Mesenchymal stem cell (in vitro differentiated cells and primary cell): ENCODE results near the gene PDGFC.

Source experiments
- DNase-seq: peaks from one replicate; pipeline ENCODE4 v3.0.0-alpha.2; 2013
- H2AFZ ChIP-seq: one replicate; pipeline ENCODE4 v1.6.1; 2013; ENCODE audit warnings: low read depth, mild to moderate bottlenecking, control low read depth, inconsistent platforms, low read length, moderate library complexity
- H2AK5ac ChIP-seq: 2 replicates; pipeline ENCODE4 v1.6.1; 2013; ENCODE audit warnings: low read length, moderate library complexity, mild to moderate bottlenecking, inconsistent platforms; ENCODE audit not compliant: severe bottlenecking
- H2BK120ac ChIP-seq: one replicate; pipeline ENCODE4 v1.6.1; 2013; ENCODE audit warnings: low read depth, mild to moderate bottlenecking, inconsistent platforms, low read length, moderate library complexity
- H2BK12ac ChIP-seq, 2 experiments: one replicate each; pipeline ENCODE4 v1.6.1; 2013; ENCODE audit warnings: inconsistent platforms in 2 of 2, low read length in 2 of 2, mild to moderate bottlenecking in 2 of 2, moderate library complexity in 2 of 2, control low read depth in 1 of 2
- H2BK15ac ChIP-seq: one replicate; pipeline ENCODE4 v1.6.1; 2013; ENCODE audit warnings: mild to moderate bottlenecking, low read depth, inconsistent platforms; ENCODE audit not compliant: poor library complexity, severe bottlenecking
- H2BK5ac ChIP-seq: 2 replicates; pipeline ENCODE4 v1.6.1; 2013; ENCODE audit warnings: low read depth, mild to moderate bottlenecking, low read length, control low read depth, inconsistent platforms; ENCODE audit not compliant: poor library complexity, severe bottlenecking
- H3K14ac ChIP-seq, 2 experiments: one replicate each; pipeline ENCODE4 v1.6.1; 2013; ENCODE audit warnings: inconsistent platforms in 2 of 2, low read length in 2 of 2, control low read depth in 1 of 2, mild to moderate bottlenecking in 1 of 2, moderate library complexity in 1 of 2
- H3K18ac ChIP-seq, 2 experiments: one replicate each; pipeline ENCODE4 v1.6.1; 2013; ENCODE audit warnings: inconsistent platforms in 2 of 2, low read length in 2 of 2, control low read depth in 1 of 2, low read depth in 1 of 2, mild to moderate bottlenecking in 1 of 2
- H3K23ac ChIP-seq, 2 experiments: one replicate each; pipeline ENCODE4 v1.6.1; 2013; ENCODE audit warnings: inconsistent platforms in 2 of 2, low read length in 2 of 2, mild to moderate bottlenecking in 2 of 2, moderate library complexity in 2 of 2, control low read depth in 1 of 2
- H3K27ac ChIP-seq: 2 replicates; pipeline ENCODE4 v1.5.1; 2013; ENCODE audit warnings: mild to moderate bottlenecking, moderate library complexity, low read length, control low read depth, inconsistent platforms; ENCODE audit not compliant: poor library complexity, severe bottlenecking
- H3K27me3 ChIP-seq, 2 experiments: 2 replicates each; pipeline versions ENCODE4 v1.6.1 to v1.7.0; 2013; ENCODE audit warnings: low read length in 2 of 2, mild to moderate bottlenecking in 2 of 2, moderate library complexity in 2 of 2, control low read depth in 1 of 2, inconsistent platforms in 1 of 2; ENCODE audit not compliant: control insufficient read depth in 1 of 2, insufficient read depth in 1 of 2
- H3K36me3 ChIP-seq, 2 experiments: 2 replicates each; pipeline versions ENCODE4 v1.6.1 to v1.7.0; 2013; ENCODE audit warnings: low read length in 2 of 2, control low read depth in 1 of 2, inconsistent platforms in 1 of 2, low read depth in 1 of 2, mild to moderate bottlenecking in 1 of 2; ENCODE audit not compliant: insufficient read depth in 2 of 2, control insufficient read depth in 1 of 2
- H3K4ac ChIP-seq, 2 experiments: one replicate each; pipeline ENCODE4 v1.6.1; 2013; ENCODE audit warnings: inconsistent platforms in 2 of 2, low read length in 2 of 2, mild to moderate bottlenecking in 2 of 2, moderate library complexity in 2 of 2, control low read depth in 1 of 2, low read depth in 1 of 2
- H3K4me1 ChIP-seq: 2 replicates; pipeline ENCODE4 v1.6.1; 2013; ENCODE audit warnings: low read depth, low read length, control low read depth; ENCODE audit not compliant: control insufficient read depth, insufficient read depth
- H3K4me2 ChIP-seq: 2 replicates; pipeline ENCODE4 v1.6.1; 2013; ENCODE audit warnings: low read length, mild to moderate bottlenecking, inconsistent platforms; ENCODE audit not compliant: poor library complexity, severe bottlenecking
- H3K4me3 ChIP-seq, 2 experiments: 2 replicates each; pipeline versions ENCODE4 v1.5.1 to v1.7.0; 2013; ENCODE audit warnings: low read length in 2 of 2, mild to moderate bottlenecking in 2 of 2, control low read depth in 1 of 2, low read depth in 1 of 2; ENCODE audit not compliant: insufficient read depth in 1 of 2
- H3K79me1 ChIP-seq: replicated peaks from 2 replicates; pipeline ENCODE4 v1.6.1; 2013; ENCODE audit warnings: mild to moderate bottlenecking, control low read depth, low read length, inconsistent platforms; ENCODE audit not compliant: poor library complexity, severe bottlenecking
- H3K9ac ChIP-seq: 2 replicates; pipeline ENCODE4 v1.7.0; 2013; ENCODE audit warnings: mild to moderate bottlenecking, low read length, moderate library complexity
- H3K9me3 ChIP-seq: 2 replicates; pipeline ENCODE4 v1.7.0; 2013; ENCODE audit warnings: mild to moderate bottlenecking, low read length; ENCODE audit not compliant: control insufficient read depth
- H4K8ac ChIP-seq: one replicate; pipeline ENCODE4 v1.6.1; 2013; ENCODE audit warnings: inconsistent platforms, mild to moderate bottlenecking, low read length, moderate library complexity
- H4K91ac ChIP-seq: one replicate; pipeline ENCODE4 v1.6.1; 2013; ENCODE audit warnings: mild to moderate bottlenecking, low read length, inconsistent platforms
- WGBS: methylation state at CpG from one replicate; pipeline ENCODE4 v1.1.7; 2013; ENCODE audit warnings: mixed read lengths; 5-methylcytosine and 5-hydroxymethylcytosine counted together

Gene PDGFC

DNA sequence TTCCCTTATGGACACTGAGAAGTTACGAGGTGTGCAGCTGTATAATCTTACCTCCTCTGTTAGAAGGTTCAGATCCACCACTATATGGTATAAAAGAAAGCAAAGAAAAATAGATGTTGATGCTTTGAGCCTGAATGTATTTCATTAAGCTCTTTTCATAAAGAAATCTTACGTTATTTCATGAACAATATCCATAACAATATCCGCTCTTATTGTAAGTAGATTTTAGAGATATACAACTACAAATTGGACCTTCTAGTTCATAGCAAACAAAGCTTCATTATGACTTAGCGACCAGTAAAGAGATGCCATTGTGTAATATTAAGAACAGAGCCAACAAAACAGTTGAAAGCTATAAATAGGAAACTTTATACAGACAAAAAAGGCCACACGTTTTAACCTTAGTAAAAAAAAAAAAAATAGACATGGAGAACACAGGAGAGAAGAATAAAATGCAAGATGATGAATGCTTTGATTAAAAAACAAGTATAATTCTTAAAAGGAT is 203.6 kb downstream of the PDGFC start:
- no peak overlapping the region for H3K9ac ChIP-seq
- no peak overlapping the region for H3K4me3 ChIP-seq
- peaks cover 2% of the 10 kb centered on the region for H3K79me1 ChIP-seq
- peaks cover under 1% of the 10 kb centered on the region for H3K4me1 ChIP-seq
- no peak overlapping the region for H4K91ac ChIP-seq
- no peak overlapping the region for H4K8ac ChIP-seq
- no peak overlapping the region for H2AK5ac ChIP-seq
- no peak overlapping the region for H3K4ac ChIP-seq
- H2BK12ac ChIP-seq = peak overlapping the region in 1 of 2 experiments; percentile 63
- H3K36me3 ChIP-seq = peaks cover under 1 to 14% of the 10 kb centered on the region in 2 experiments
- H3K23ac ChIP-seq = no peak overlapping the region
- no peak overlapping the region for H2AFZ ChIP-seq
- no peak overlapping the region for H2BK120ac ChIP-seq
- no peak overlapping the region for H3K18ac ChIP-seq
- H2BK15ac ChIP-seq = no peak overlapping the region
- 100% methylated on average over 1 of the region's 5 CpGs for WGBS
- no peak overlapping the region for H3K4me2 ChIP-seq
- no peak overlapping the region for H3K14ac ChIP-seq
- no peak for DNase-seq
- H3K27me3 ChIP-seq = no peaks in the 10 kb centered on the region
- peak overlapping the region; percentile 37 for H3K27ac ChIP-seq
- H3K9me3 ChIP-seq = no peaks in the 10 kb centered on the region
- H2BK5ac ChIP-seq = no peak overlapping the region

DNA sequence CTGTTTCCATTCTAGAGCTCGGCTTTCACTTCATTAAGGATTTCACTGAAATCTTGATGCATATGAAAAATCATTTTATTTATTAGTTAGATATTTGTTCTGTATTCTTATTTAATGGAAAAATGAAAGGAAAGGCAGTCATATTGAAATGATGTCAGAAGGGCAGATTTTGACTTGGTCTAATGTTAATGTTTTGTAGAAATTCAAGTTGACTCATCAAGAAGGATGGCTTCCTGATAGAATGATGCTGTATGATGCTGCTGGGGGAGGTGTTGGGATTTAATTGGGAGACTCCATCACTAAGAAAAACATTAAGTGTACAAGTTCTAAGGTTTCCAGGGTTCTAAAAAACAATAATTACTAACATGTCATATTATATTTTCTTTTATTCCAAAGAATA is 204.8 kb downstream of the PDGFC start:
- no peaks in the 10 kb centered on the region for H3K27me3 ChIP-seq
- no peak overlapping the region for H3K4me2 ChIP-seq
- no peak overlapping the region for H3K23ac ChIP-seq
- no peak overlapping the region for H4K8ac ChIP-seq
- H3K27ac ChIP-seq = peak overlapping the region; percentile 50
- H2BK12ac ChIP-seq = no peak overlapping the region
- H3K9me3 ChIP-seq = no peaks in the 10 kb centered on the region
- H3K9ac ChIP-seq = no peak overlapping the region
- no peak overlapping the region for H4K91ac ChIP-seq
- WGBS = no CpG with 5 or more reads among the region's 1 CpG
- H2AFZ ChIP-seq = no peak overlapping the region
- H3K4me3 ChIP-seq = no peak overlapping the region
- no peak overlapping the region for H2BK120ac ChIP-seq
- no peak overlapping the region for H2BK15ac ChIP-seq
- H2AK5ac ChIP-seq = peak overlapping the region; percentile 57
- H3K79me1 ChIP-seq = peaks cover 3% of the 10 kb centered on the region
- no peak overlapping the region for H3K14ac ChIP-seq
- H2BK5ac ChIP-seq = peak overlapping the region; percentile 53
- H3K4me1 ChIP-seq = peaks cover 2% of the 10 kb centered on the region
- DNase-seq = no peak
- H3K4ac ChIP-seq = no peak overlapping the region
- H3K36me3 ChIP-seq = peaks cover 3 to 25% of the 10 kb centered on the region in 2 experiments
- H3K18ac ChIP-seq = no peak overlapping the region

DNA sequence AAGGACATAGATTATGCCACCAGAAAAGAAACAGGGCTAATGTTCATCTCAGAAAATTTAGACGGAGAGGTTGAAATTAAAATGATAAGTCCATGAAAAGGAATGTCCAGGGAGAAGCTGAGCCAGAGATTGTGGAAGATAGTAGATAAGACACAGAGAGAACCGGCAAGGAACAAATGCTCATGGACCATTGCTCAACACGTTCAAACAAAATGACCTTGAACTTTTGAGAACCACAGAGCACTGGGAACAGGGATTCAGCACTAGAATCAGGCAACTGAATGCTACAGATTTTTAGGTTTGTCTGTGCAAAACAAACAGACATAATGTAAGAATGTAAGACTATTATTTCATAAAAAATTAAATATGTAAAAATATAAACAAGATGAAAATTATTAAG is 206.3 kb downstream of the PDGFC start:
- H3K4ac ChIP-seq = no peak overlapping the region
- no peak overlapping the region for H3K4me2 ChIP-seq
- no peak overlapping the region for H4K91ac ChIP-seq
- peaks cover 3 to 40% of the 10 kb centered on the region in 2 experiments for H3K36me3 ChIP-seq
- no peak overlapping the region for H3K9ac ChIP-seq
- peaks cover 6% of the 10 kb centered on the region for H3K79me1 ChIP-seq
- no peak overlapping the region for H3K14ac ChIP-seq
- H4K8ac ChIP-seq = no peak overlapping the region
- peak overlapping the region; percentile 90 for H2AK5ac ChIP-seq
- H3K18ac ChIP-seq = no peak overlapping the region
- peak overlapping the region in 1 of 2 experiments; percentile 39 for H2BK12ac ChIP-seq
- H3K4me1 ChIP-seq = peaks cover 2% of the 10 kb centered on the region
- H3K4me3 ChIP-seq = no peak overlapping the region
- peak; percentile 59 for DNase-seq
- no peaks in the 10 kb centered on the region for H3K27me3 ChIP-seq
- no peaks in the 10 kb centered on the region for H3K9me3 ChIP-seq
- peak overlapping the region; percentile 47 for H3K27ac ChIP-seq
- H3K23ac ChIP-seq = no peak overlapping the region
- 70% methylated on average over 3 of the region's 3 CpGs for WGBS
- H2BK120ac ChIP-seq = no peak overlapping the region
- H2AFZ ChIP-seq = no peak overlapping the region
- no peak overlapping the region for H2BK15ac ChIP-seq
- peak overlapping the region; percentile 12 for H2BK5ac ChIP-seq

DNA sequence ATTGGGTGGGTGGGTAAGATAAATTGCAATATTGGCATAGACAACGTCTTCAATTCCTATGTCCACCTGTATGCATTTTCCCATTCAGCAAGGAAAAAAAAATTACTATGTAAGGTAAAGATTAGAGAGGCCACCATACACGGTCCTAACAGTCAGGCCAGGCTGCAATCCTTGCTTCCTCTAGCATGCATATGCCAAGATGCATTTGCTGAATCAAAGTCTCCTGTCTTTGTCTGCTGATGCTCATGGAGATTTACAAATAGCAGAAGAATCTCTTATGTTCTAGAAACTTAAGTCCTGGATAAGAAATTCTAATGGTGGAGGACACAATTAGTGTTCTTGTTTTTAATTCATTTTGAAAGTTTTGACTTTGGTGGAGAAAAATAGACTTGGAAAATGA is 206.8 kb downstream of the PDGFC start:
- no peaks in the 10 kb centered on the region for H3K9me3 ChIP-seq
- no peak overlapping the region for H3K23ac ChIP-seq
- peak overlapping the region; percentile 73 for H3K27ac ChIP-seq
- H2BK12ac ChIP-seq = no peak overlapping the region
- H3K27me3 ChIP-seq = no peaks in the 10 kb centered on the region
- H2AFZ ChIP-seq = no peak overlapping the region
- peak overlapping the region; percentile 89 for H2BK5ac ChIP-seq
- H3K18ac ChIP-seq = peak overlapping the region in 1 of 2 experiments; percentile 66
- no peak overlapping the region for H2BK120ac ChIP-seq
- H2AK5ac ChIP-seq = peak overlapping the region; percentile 53
- peaks cover 2% of the 10 kb centered on the region for H3K4me1 ChIP-seq
- peaks cover 6% of the 10 kb centered on the region for H3K79me1 ChIP-seq
- no peak overlapping the region for H3K4me2 ChIP-seq
- no peak overlapping the region for H4K8ac ChIP-seq
- DNase-seq = no peak
- H3K4ac ChIP-seq = no peak overlapping the region
- H3K36me3 ChIP-seq = peaks cover 6 to 43% of the 10 kb centered on the region in 2 experiments
- 92% methylated on average over 1 of the region's 2 CpGs for WGBS
- H3K9ac ChIP-seq = peak overlapping the region; percentile 51
- H3K14ac ChIP-seq = no peak overlapping the region
- H4K91ac ChIP-seq = no peak overlapping the region
- no peak overlapping the region for H2BK15ac ChIP-seq
- H3K4me3 ChIP-seq = no peak overlapping the region
